ENCODE results near the gene ROBO1. TPM values are rescaled to one million over a fixed set of nuclear protein-coding genes. Genes with fewer than 3 reads are reported as not detected.
"Not testable (repeated sequence)": the region's sequence is repeated elsewhere in the genome, so short reads cannot be mapped to it uniquely, and the experiment has no call there.

ROBO1 gene
- total RNA-seq, 2 experiments from 2014 or later = 8.6 to 9.0 TPM

GRCh38 chr3:78754066-78754743 lies 1013.6 kb downstream of the ROBO1 start:
- Mint-ChIP-seq H3K27me3 (no peaks in the 10 kb centered on the region), H3K4me3 (no peak overlapping the region), H3K36me3 (ENCODE audit: low read depth) (no peaks in the 10 kb centered on the region), H3K4me1 (ENCODE audit: low read depth) (no peaks in the 10 kb centered on the region), H3K27ac (no peak overlapping the region), H3K9me3 (peaks cover 5% of the 10 kb centered on the region)
- POLR2A ChIA-PET = no interaction called here
- intact Hi-C loops (cut with micrococcal nuclease) = no loop called here
- no peak for TF ChIP-seq CTCF (IDR thresholded peaks at IDR 0.05)
- CTCF ChIA-PET = no interaction called here
- DNase-seq (no peak), ATAC-seq (no peak)

GRCh38 chr3:78751266-78751665 lies 1016.5 kb downstream of the ROBO1 start:
- H3K4me3 Mint-ChIP-seq = no peak overlapping the region
- intact Hi-C loops (cut with micrococcal nuclease) = no loop called here
- no peaks in the 10 kb centered on the region for H3K27me3 Mint-ChIP-seq
- no peak for TF ChIP-seq CTCF (IDR thresholded peaks at IDR 0.05)
- DNase-seq (no peak), ATAC-seq (no peak)
- CTCF ChIA-PET = no interaction called here
- POLR2A ChIA-PET = no interaction called here
- no peak overlapping the region for H3K27ac Mint-ChIP-seq
- no peaks in the 10 kb centered on the region for H3K36me3 Mint-ChIP-seq (ENCODE audit: low read depth)
- H3K4me1 Mint-ChIP-seq (ENCODE audit: low read depth) = no peaks in the 10 kb centered on the region
- H3K9me3 Mint-ChIP-seq = peaks cover 3% of the 10 kb centered on the region

- H3K27me3 Mint-ChIP-seq; DNase-seq; H3K36me3 Mint-ChIP-seq (ENCODE audit: low read depth); H3K27ac Mint-ChIP-seq; POLR2A ChIA-PET; H3K9me3 Mint-ChIP-seq; CTCF ChIA-PET; H3K4me3 Mint-ChIP-seq; intact Hi-C loops (cut with micrococcal nuclease); H3K4me1 Mint-ChIP-seq (ENCODE audit: low read depth); ATAC-seq: not testable (repeated sequence)
These were observed 1017.5 kb downstream of the ROBO1 start for GRCh38 chr3:78750291-78750690.

DNA sequence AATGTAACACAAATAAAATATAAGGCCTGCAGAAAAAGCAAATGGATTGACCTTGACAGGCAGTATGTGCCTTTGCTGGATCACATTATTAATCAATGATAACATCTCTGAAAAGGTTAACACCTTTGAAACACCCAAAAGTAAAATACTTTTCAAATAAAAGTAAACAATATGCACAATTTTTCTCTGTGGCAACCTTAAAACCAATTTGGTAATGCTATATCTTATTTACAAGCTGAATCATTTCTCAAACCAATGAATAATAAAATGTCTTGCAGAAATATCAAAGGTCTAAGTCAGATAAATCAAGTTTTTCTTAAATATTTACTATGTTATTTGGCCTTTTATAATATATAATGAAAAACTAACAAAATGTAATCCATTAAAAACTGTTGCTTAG lies 1018.7 kb downstream of the ROBO1 start:
- DNase-seq (no peak), ATAC-seq (no peak)
- Mint-ChIP-seq H3K36me3 (ENCODE audit: low read depth) (peaks cover 1% of the 10 kb centered on the region), H3K27me3 (no peaks in the 10 kb centered on the region), H3K4me1 (ENCODE audit: low read depth) (no peaks in the 10 kb centered on the region), H3K9me3 (peaks cover 3% of the 10 kb centered on the region), H3K4me3 (no peak overlapping the region), H3K27ac (no peak overlapping the region)
- POLR2A ChIA-PET = no interaction called here
- intact Hi-C loops (cut with micrococcal nuclease) = no loop called here
- CTCF ChIA-PET = no interaction called here
- TF ChIP-seq CTCF (IDR thresholded peaks at IDR 0.05) = no peak

- CTCF ChIA-PET = no interaction called here
These were observed 1022.0 kb downstream of the ROBO1 start for GRCh38 chr3:78745847-78746246.

More at GRCh38 chr3:78745847-78746246, 1022.0 kb downstream of the ROBO1 start:
- H3K27me3 Mint-ChIP-seq = no peaks in the 10 kb centered on the region
- DNase-seq (no peak), ATAC-seq (no peak)
- peaks cover 1% of the 10 kb centered on the region for H3K36me3 Mint-ChIP-seq (ENCODE audit: low read depth)
- no peak overlapping the region for H3K27ac Mint-ChIP-seq
- intact Hi-C loops (cut with micrococcal nuclease) = no loop called here
- no peaks in the 10 kb centered on the region for H3K4me1 Mint-ChIP-seq (ENCODE audit: low read depth)
- H3K9me3 Mint-ChIP-seq = peaks cover 7% of the 10 kb centered on the region
- TF ChIP-seq CTCF (IDR thresholded peaks at IDR 0.05) = no peak
- H3K4me3 Mint-ChIP-seq = no peak overlapping the region
- POLR2A ChIA-PET = no interaction called here

All from activated CD8-positive, alpha-beta T cell treated with anti-CD3 and anti-CD28 coated beads for 36 hours (primary cell).